ENCODE data around the gene RNF207.

RNF207 gene, protein sequence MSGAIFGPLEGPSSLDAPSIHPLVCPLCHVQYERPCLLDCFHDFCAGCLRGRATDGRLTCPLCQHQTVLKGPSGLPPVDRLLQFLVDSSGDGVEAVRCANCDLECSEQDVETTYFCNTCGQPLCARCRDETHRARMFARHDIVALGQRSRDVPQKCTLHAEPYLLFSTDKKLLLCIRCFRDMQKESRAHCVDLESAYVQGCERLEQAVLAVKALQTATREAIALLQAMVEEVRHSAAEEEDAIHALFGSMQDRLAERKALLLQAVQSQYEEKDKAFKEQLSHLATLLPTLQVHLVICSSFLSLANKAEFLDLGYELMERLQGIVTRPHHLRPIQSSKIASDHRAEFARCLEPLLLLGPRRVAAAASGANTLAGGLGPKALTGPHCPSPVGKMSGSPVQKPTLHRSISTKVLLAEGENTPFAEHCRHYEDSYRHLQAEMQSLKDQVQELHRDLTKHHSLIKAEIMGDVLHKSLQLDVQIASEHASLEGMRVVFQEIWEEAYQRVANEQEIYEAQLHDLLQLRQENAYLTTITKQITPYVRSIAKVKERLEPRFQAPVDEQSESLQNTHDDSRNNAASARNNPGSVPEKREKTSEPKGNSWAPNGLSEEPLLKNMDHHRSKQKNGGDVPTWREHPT

DNA sequence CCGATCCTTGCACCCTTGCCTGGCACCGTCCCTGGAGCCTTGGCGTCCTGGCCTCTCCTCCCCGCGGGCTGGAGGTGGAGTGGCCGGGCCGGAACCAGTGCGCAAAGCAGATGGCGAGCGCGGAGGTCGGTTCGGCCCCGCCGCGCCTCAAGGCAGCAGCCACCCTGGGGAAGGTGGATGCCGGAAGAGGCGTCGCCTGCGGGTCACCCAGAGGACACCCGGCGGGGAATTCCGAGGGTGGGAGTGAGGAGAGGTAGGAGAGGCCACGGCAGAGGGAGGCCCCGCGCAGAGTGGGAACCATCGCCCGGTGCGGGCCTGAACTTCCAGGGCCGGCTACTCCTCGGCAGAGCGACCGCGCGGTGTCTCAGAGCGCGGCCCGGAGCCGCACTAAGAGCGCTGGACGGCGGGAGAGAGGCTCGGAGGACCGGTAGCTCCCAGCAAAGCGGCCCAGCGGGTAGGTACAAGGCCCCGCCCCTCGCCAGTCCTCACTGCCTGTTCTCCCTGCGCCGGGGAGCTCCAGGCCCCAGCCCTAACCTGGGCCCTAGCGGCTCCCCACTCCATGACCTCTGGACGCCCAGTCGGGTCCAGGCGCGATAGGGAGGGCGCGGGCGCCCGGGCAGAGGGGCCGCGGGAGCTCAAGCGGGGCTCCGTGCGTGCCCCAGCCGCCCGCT lies at the start of gene RNF207:
RNF207 (plus strand) TSS at position 271 of the 671 bp plus-strand sequence. CDS start 417 bp downstream, outside the sequence.
- DNase-seq = no peak

DNA sequence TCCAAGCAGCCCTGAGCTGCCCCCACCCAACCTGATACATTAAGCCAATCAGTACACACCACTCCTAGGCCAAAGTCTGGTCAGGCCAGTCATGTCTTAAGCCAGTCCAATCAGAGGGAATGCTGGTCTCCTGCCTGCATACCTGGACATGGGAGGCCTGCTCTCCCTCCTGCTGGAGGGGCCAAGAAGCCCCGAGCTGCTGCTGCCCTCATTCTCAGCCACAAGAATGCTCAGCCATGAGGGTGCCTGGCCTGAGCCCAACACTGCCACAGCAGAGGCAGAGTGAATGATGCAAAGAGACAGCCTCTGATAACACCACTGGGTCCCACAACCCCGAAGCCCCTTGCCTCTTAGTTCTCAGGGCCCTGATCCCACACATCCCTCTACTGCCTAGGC lies 48.8 kb upstream of the RNF207 start:
- DNase-seq = no peak

DNA sequence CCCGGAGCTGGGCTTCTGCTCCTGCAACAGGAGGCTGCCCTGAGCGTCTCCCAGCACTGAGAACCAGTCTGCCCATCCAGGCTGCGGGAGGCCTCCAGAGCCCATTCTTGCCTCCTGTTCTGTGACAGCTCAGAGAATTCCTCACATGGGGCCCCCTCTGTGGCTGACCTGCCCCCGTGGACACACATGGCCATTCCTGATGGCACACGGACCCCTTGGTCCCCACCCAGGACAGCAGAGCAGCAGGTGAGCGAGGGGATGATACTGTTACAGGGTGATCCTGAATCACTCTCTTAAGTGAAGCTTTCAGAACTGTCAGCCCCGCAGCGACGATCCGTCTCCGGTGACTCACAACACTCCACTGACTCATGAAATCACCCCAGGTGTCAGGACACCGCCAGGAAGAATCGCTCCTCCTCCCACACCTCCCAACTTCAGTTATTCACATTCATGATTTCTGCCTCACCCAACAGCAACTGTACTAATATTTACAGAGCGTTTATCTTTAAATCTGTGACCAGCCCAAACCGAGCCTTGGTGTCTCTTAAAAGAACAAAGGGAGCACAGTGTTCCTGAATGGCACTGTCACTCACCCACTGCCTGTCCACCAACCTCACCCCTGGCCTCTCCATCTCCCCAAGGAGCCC lies 48.3 kb upstream of the RNF207 start:
- DNase-seq = peak in 6 of 51 donors; percentile 13 to 69 (median 28)

GRCh38 chr1:6158181-6158580 lies 47.7 kb upstream of the RNF207 start:
- DNase-seq = no peak

DNA sequence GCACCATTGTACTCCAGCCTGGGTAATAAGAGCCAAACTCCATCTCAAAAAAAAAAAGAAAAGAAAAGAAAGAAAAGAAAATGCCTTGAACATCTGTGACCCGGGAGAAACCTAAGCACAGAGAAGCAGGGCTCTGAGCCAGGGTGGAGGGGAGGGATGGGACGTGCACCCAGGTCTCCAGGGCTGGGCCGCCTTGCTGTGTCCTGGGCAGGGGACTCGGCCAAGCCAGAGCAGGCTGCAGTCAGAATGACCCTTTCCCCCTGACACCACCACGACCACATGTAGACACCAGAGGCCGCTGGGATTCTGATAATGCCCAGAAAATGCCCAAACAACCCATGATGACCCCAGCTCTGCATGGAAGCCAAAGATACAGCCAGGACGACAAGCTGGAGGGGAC lies 43.6 kb upstream of the RNF207 start:
- DNase-seq = no peak

DNA sequence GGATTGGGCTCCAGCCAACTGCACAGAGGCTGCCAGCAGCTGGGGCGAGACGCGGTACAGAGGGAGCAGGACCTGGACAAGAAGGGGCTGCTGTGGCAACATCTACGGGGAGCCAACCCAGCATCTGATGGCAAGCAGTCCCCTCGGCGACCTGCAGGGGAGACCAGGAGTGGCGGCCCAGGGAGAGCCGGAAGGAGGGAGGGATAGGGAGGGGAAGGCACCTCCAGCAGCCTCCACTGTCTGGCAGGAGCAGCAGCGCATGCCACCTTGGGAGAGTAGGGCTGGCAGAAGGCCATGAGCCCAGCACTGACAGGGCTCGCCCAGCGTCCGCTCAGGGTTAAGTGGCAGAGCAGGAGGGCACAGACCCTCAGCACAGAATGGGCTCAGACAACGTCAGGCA lies 43.1 kb upstream of the RNF207 start:
- peak in 1 of 51 donors; percentile 6 for DNase-seq

DNA sequence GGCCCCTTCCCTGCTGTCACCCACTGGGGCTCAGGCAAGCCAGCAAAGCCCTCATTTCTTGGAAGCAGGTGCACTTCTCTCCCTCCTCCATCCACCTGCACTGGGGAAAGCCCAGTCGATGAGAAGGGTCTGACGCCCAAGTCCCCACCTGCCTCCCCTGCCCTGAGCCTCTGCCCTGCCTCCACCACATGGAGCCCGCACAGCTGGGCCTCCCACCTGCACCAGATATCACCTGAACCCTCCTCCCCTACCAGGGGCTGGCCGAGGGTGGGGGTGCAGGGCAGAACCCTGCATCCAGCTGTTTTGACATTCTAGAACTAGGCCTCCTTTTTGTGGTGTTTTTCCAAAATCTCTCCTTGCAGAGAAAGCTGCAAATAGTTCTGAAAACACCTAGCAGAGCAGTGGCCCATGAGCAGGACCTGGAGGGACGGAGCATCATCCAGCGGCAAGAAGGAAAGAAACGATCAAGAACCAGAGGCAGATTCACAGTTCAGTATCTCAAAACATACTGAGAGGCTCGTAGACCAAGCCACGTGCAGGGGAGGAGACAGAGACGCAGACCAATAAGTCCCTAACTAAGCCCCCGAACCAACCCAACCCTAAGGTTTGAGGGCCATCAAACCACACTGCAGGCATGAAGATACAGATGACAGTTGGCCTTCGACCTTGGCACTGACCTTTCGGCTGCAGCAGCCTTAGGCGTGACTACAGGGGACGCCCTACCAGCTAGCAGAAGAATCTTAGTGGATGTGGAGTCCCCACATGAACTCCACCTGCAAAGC lies 42.5 kb upstream of the RNF207 start:
- no peak for DNase-seq

DNA sequence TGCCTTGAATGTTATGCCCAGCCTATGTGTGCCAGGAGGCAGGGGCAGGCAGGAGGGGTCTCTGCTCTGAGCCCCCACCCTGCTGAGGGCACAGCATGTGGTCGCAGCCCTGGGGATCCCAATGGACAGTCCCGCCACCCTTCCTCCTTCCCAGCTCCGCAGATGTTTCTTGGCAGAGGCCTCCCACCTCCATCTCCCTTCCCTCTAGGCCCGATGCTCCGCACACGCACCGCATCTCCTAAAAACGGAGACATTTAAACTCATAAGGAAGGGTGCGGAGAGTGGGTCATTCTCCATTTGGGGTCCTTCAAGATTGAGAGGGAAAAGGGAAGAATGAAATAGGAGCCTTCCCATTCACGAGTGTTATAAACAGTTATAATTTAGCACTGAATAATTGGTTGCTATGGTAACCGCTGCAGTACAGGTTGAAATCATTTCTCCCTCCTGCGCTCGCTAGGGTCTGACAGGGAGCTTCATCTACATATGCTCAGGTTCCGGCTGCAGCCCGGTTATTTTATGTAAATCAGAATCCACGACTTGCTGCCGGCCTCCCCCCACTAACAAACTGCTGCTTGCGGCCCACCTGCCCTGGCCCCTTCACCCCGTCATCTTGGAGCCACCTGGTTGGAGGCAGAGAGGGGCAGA lies 41.8 kb upstream of the RNF207 start:
- peak in 1 of 51 donors; percentile 58 for DNase-seq

DNA sequence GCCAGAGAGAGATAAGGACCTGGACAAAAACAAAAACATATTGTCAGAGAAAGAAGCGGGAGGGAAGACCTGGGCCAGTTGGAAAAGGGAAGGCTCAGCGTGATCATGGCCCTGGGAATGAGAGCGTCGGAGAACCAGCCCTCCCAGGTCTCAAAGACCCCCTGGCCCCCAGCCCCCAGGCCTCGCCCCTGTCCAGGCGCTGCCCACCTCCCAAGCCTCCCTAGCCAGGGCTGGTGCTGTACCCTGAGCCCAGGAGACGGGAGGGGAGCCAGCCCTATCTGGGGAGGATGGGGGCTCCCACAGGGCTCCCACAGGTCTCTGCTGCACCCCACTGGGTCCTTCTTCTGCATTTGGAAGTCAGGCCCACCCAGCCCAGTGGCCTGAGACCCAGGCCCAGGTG lies 40.9 kb upstream of the RNF207 start:
- no peak for DNase-seq

GRCh38 chr1:6165441-6165985 lies 40.4 kb upstream of the RNF207 start:
- DNase-seq = no peak

- DNase-seq = no peak
These were observed 39.7 kb upstream of the RNF207 start for GRCh38 chr1:6166221-6166620.

GRCh38 chr1:6166655-6167390 lies 39.1 kb upstream of the RNF207 start:
- no peak for DNase-seq

DNA sequence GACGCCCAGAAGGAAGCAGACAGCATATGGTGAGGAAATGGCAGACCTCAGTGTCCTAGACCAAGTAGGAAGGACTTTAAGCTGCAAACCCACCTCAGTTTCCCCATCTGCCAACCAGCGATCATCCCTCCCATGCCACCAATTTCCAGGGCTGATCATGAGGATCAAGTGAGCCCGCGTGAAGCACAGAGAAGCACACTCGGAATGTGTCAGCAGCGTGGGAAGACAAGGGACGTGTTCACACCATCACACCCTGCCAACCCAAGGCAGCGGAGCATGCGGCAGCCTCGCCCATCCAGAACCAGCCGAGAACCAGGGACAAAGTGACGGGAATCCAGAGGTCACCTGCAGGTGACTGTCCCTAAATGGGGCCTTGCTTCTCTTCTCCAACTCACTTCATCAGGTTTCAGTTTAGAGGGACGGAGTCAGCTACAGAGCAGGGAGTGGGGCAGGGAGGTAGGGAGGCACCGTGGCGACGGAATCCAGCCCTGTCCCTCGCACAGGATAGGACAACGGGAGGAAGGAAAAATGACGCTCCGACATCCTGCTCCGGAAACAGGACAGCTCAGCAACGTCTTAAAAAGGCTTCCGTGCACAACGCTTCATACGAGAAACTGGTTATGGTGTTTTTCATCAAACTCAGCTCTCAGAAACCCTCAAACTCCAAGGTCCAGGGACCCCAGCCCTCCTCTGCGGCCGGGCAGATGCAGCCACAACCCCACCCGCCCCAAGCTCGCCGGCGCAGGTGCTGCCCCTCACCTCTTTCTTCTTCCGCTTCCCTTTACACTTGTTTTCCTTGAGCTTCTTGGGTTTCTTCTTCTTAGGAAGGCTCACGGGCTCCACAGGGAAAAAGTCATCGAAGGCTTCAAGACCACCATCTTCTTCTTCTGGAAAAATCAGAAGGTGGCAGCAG lies 38.3 kb upstream of the RNF207 start:
- peak in 1 of 51 donors; percentile 60 for DNase-seq

- DNase-seq = no peak
These were observed 36.9 kb upstream of the RNF207 start for GRCh38 chr1:6168947-6169586.

- DNase-seq = no peak
These were observed 35.7 kb upstream of the RNF207 start for GRCh38 chr1:6170116-6170741.

DNA sequence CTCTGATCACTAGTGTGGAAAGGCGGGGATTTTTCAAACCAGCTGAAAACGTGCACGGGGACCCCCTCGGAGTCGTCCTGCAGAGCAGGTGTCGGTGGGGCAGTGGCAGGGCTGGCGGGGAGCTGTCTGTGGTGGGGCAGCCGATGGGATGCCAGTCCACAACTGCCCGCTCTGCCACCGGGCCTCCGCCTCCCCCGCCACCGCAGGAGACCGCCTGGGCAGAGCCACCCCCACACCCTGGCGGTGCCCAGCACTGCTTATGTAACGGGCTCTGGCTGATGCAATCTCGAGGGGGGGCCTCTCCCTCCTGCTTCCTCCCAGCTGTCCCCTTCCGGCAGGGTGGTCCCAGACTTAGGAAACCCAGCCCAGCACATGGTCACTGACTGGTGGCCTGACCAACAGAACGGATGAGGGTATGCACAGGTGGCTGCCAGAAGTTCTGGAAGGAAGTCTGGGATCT lies 35.1 kb upstream of the RNF207 start:
- DNase-seq = peak in 10 of 51 donors; percentile 17 to 38 (median 26)

- no peak for DNase-seq
These were observed 34.3 kb upstream of the RNF207 start for GRCh38 chr1:6171548-6172124.

All from hypothalamus (tissue), 51 donors.